DMS 273 (cell line): ENCODE measurements around the gene KHNYN.
"Not testable (repeated sequence)": the region's sequence is repeated elsewhere in the genome, so short reads cannot be mapped to it uniquely, and the experiment has no call there.

Source experiments
- DNase-seq: peaks from one replicate; lab custom pipeline; 2025; ENCODE audit not compliant: unreplicated experiment; lab: John Stamatoyannopoulos, UW

Gene KHNYN

DNA sequence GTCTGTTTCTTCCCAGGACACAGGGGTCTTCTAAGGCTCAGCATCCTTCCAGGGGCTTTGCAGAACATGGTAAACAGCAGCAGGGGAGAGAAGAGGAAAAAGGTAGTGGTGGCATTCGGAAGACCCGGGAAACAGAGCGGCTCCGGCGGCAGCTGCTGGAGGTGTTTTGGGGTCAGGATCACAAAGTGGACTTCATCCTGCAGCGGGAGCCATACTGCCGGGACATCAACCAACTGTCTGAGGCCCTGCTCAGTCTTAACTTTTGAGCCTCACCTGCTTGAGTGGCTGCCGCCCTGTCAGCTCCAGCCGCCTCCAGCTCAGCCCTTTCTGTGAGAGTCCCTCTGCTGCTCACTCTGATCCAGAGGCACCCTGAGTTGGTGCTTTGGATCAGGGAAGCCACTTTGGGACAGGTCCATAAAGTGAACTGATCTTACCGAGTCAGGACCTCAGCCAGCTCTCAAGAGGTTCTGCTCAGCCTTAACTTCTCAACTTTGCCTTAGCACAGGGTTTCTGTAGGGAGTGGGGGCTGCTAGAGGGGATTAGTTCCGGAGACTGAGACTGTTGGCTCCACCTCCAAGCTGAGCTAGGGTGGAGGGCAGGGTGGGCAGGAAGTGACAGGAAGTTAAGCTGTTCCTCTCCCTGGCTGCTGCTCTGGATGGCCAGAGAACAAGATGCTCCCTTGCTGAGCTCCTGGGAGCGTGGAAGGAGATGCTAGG, 7.4 kb downstream of the KHNYN start:
- no peak for DNase-seq

DNA sequence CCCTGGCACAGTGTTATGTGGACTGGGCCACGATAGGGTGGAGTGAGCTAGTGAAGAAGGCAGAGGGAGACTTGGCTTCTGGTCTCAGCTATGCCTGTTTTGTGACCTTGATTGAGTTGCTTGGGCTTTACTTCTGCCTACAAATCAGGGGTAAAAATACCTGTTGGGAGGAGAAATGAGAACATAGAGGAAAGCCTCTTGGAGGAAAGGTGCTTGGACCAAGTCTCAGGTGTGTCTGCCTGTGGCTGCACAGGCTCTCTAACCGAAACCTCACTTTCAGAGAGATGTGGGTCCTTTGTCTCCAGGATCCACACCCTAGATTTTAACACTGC, 7.9 kb downstream of the KHNYN start:
- no peak for DNase-seq

- no peak for DNase-seq
Measured at GRCh38 chr14:24438223-24439097, 8.7 kb downstream of the KHNYN start.

- DNase-seq: no peak
Measured at GRCh38 chr14:24439257-24439656, 9.5 kb downstream of the KHNYN start.

DNA sequence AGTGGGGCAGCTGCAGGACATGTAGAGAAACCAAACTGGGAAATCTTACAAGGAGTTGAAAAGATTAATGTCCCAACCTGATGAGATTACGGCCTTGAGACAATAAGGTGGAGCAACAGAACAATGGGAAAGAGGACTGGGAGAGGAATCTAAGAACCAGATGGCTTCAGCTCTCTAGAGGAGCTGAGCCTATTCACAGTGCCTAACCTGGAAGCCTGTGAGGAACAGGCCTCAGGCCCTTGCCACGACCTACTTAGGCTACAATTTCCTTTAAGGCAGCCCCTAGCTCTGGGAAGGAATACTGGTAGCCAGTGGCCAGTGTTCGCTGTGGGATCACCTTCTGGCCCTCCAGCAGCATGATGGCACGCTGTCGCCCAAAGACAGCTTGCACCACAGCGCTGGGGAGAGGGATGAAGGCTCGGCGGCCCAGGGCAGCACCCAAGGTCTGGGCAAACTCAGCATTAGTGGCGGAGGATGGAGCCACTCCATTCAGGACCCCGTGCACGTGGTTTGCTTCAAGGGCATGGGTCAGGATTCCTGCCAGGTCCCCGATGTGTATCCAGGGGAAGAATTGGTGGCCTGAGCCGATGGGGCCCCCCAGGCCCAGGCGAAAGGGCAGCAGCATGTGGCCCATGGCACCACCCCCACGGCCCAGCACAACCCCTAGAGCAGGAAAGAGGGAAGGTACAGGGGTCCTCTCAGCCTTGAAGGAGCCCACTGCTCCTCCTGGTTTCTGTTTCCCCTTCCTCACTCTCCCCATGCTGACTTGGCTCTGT, 10.3 kb downstream of the KHNYN start:
- DNase-seq: no peak

- no peak for DNase-seq
Measured at GRCh38 chr14:24440606-24441399, 11.0 kb downstream of the KHNYN start.

GRCh38 chr14:24441485-24441884, 11.7 kb downstream of the KHNYN start:
- no peak for DNase-seq

DNA sequence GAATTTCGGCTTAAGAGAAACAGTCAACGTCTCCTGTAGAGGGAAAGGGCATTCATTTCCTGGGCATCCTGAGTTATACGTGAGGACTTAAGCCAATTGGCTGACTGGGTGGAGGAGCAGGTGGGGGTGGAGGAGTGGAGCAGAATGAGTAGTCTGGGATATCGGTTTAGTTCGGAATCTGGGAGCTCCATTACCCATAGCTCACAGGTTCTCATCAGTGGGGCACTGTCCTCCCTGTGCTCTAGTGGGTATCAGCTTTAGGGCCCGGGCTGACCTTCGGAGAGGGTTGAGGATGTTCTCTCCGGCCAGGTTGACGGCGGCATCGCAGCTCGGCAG, 12.1 kb downstream of the KHNYN start:
- peak; percentile 76 for DNase-seq

- peak; percentile 100 for DNase-seq
Measured at GRCh38 chr14:24442240-24443052, 12.7 kb downstream of the KHNYN start, which contains the start of gene SDR39U1. TSS of gene SDR39U1 (minus strand) at chr14:24442776. CDS start at chr14:24442769, 7 bp downstream.

DNA sequence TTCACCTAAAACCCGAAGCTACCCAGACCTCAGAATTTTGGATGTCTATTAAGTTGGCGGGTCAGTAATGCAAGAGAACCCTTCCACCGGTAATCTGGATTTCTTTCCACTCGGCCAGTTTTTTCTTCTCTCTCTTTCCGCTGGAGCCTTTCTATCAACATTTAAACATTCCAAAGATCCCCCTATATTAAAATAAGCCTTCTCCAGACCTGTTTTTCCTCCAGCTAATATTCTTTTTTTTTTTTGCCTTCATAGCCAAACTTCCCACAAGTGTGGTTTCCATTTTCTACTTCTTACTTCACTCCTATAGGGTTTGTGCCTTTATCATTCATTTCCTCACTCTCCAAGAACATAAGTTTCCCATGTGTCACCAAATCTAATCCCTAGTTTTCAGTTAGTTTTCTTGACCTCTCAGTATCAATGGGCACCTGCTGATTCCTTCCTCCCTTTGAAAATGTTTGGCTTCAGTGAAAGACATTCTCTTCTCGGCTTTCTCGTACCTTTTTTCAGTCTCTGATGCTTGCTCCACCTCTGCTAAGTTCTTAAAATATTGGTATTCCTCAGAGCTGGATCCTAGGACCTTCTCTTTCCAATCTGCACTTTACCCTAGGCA, 13.4 kb downstream of the KHNYN start:
- no peak for DNase-seq

DNA sequence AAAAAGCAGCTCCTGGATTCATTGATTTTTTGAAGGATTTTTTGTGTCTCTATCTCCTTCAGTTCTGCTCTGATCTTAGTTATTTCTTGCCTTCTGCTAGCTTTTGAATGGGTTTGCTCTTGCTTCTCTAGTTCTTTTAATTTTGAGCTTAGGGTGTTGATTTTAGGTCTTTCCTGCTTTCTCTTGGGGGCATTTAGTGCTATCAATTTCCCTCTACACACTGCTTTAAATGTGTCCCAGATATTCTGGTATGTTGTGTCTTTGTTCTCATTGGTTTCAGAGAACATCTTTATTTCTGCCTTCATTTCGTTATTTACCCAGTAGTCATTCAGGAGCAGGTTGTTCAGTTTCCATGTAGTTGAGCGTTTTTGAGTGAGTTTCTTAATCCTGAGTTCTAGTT, 21.1 kb downstream of the KHNYN start:
- not testable (repeated sequence) for DNase-seq

GRCh38 chr14:24456980-24457379, 27.2 kb downstream of the KHNYN start:
- DNase-seq: peak; percentile 12

GRCh38 chr14:24458736-24459135, 29.0 kb downstream of the KHNYN start:
- DNase-seq: no peak

- DNase-seq: no peak
Measured at GRCh38 chr14:24459331-24459730, 29.6 kb downstream of the KHNYN start.

- no peak for DNase-seq
Measured at GRCh38 chr14:24461336-24461735, 31.6 kb downstream of the KHNYN start.

DNA sequence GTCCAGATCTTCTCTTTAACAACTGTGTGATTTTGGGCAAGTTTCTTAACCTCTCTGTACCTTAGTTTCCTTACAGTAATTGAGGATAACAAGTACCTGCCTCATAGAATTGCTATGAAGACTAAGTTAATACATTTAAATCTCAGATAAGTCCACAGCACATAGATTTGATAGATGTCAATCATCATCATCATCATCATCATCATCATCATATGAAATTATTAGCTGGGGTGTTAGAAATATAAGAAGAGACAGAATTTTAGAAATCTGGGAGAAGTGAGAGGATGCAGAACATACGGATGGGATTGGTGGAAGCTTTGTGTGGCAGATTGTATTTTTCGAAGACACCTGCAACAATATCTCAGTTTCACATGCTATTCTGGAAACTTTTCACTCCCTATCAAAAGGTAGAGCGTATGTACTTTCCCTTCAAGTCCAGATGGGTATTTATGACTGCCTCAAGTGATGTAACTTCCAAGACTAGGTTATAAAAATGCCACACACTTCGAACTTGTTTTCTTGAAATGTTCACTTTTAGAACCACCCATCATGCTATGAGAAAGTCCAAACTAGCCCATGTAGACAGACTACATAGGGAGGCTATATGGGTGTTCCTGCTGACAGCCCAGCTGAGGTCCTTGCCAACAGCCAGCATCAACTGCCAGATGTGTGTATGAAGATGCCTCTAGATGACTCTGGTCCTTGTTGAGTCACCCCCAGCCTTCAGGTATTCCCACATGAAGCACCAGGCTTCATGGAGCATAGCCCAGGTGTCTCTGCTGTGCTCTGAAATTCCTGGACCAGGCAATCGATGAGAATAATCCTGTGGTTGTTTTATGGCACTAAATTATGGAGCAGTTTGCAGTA, 33.5 kb downstream of the KHNYN start:
- DNase-seq: no peak

GRCh38 chr14:24463884-24464785, 34.4 kb downstream of the KHNYN start:
- no peak for DNase-seq

GRCh38 chr14:24465368-24465767, 35.6 kb downstream of the KHNYN start:
- DNase-seq: no peak
